HEK293 (cell line): ENCODE data around the gene ADH4.
"Not testable (repeated sequence)": the region's sequence is repeated elsewhere in the genome, so short reads cannot be mapped to it uniquely, and the experiment has no call there.

Source experiments
- CTCF ChIA-PET: fragments of 350-600 bp; formaldehyde crosslinking; extraction: SDS; loops from one replicate; lab custom pipeline; 2021; ENCODE audit warnings: antibody characterized with exemption; lab: Yijun Ruan, JAX
- POLR2A ChIA-PET: fragments of 300-600 bp; formaldehyde crosslinking; extraction: SDS; loops from one replicate; lab custom pipeline; 2020; ENCODE audit warnings: antibody characterized with exemption, inconsistent platforms; lab: Yijun Ruan, JAX
- H3K27ac ChIP-seq: fragments of 200-500 bp; sonication (Bioruptor generic); 2 replicates; pipeline ENCODE4 v1.5.1; 2014; ENCODE audit warnings: low read depth, low read length, control low read depth, inconsistent platforms; ENCODE audit errors: extremely low read depth
- H3K36me3 ChIP-seq, 2 experiments: fragments of 200-500 bp in 1 of 2; sonication (Bioruptor generic) in 1 of 2; 1 replicate in 1 of 2; 2 replicates in 1 of 2; pipeline ENCODE4 v1.5.1; 2014 to 2017; ENCODE audit warnings: inconsistent platforms in 2 of 2, low read length in 2 of 2; ENCODE audit not compliant: control insufficient read depth in 2 of 2, insufficient read depth in 1 of 2
- H3K4me1 ChIP-seq: fragments of 200-500 bp; sonication (Bioruptor generic); 2 replicates; pipeline ENCODE4 v1.5.1; 2014; ENCODE audit warnings: mild to moderate bottlenecking, low read length, inconsistent platforms; ENCODE audit not compliant: control insufficient read depth, insufficient read depth
- H3K4me3 ChIP-seq: 2 replicates; pipeline ENCODE4 v1.5.1; 2011; ENCODE audit warnings: low read depth, mild to moderate bottlenecking, control low read depth, low read length, moderate library complexity
- H3K9me3 ChIP-seq: fragments of 200-500 bp; sonication (Bioruptor generic); 2 replicates; pipeline ENCODE4 v1.5.1; 2014; ENCODE audit warnings: low read depth, low read length, inconsistent platforms; ENCODE audit not compliant: control insufficient read depth, insufficient read depth
- BCL11A ChIP-seq: fragments of 450-650 bp; formaldehyde crosslinking; IDR thresholded peaks from 2 replicates; pipeline ENCODE4 v1.5.1; 2016; ENCODE audit warnings: low read depth, missing biosample characterization, missing genetic modification characterization
- BCL11B ChIP-seq: fragments of 450-650 bp; formaldehyde crosslinking; IDR thresholded peaks from 2 replicates; pipeline ENCODE4 v1.5.1; 2016; ENCODE audit warnings: low read depth, missing biosample characterization, missing genetic modification characterization
- EGR2 ChIP-seq: fragments of 450-650 bp; formaldehyde crosslinking; IDR thresholded peaks from 2 replicates; pipeline ENCODE4 v1.5.1; 2016; ENCODE audit warnings: low read depth, missing biosample characterization, missing genetic modification characterization
- KLF1 ChIP-seq: fragments of 450-650 bp; formaldehyde crosslinking; IDR thresholded peaks from 2 replicates; pipeline ENCODE4 v1.5.1; 2016; ENCODE audit warnings: missing biosample characterization, missing genetic modification characterization
- SCRT2 ChIP-seq: fragments of 450-650 bp; formaldehyde crosslinking; IDR thresholded peaks from 2 replicates; pipeline ENCODE4 v1.5.1; 2016; ENCODE audit warnings: missing biosample characterization, missing genetic modification characterization
- ZBTB21 ChIP-seq: fragments of 450-650 bp; formaldehyde crosslinking; IDR thresholded peaks from 2 replicates; pipeline ENCODE4 v1.5.1; 2017; ENCODE audit warnings: missing biosample characterization, missing genetic modification characterization
- ZBTB48 ChIP-seq: fragments of 450-650 bp; formaldehyde crosslinking; IDR thresholded peaks from 2 replicates; pipeline ENCODE4 v1.5.1; 2016; ENCODE audit warnings: missing biosample characterization, missing genetic modification characterization
- ZEB2 ChIP-seq: fragments of 450-650 bp; formaldehyde crosslinking; IDR thresholded peaks from 2 replicates; pipeline ENCODE4 v1.5.1; 2016; ENCODE audit warnings: missing biosample characterization, missing genetic modification characterization
- ZNF114 ChIP-seq: fragments of 450-650 bp; formaldehyde crosslinking; IDR thresholded peaks from 2 replicates; pipeline ENCODE4 v1.5.0; 2017; ENCODE audit warnings: missing biosample characterization, missing genetic modification characterization
- ZNF121 ChIP-seq: fragments of 450-650 bp; formaldehyde crosslinking; IDR thresholded peaks from 2 replicates; pipeline ENCODE4 v1.5.1; 2016; ENCODE audit warnings: missing biosample characterization, missing genetic modification characterization
- ZNF266 ChIP-seq: fragments of 450-650 bp; formaldehyde crosslinking; IDR thresholded peaks from 2 replicates; pipeline ENCODE4 v1.5.1; 2016; ENCODE audit warnings: missing biosample characterization, missing genetic modification characterization, low read depth
- ZNF311 ChIP-seq: fragments of 450-650 bp; formaldehyde crosslinking; IDR thresholded peaks from 2 replicates; pipeline ENCODE4 v1.5.1; 2017; ENCODE audit warnings: missing biosample characterization, missing genetic modification characterization, borderline replicate concordance
- ZNF335 ChIP-seq: fragments of 450-650 bp; formaldehyde crosslinking; conservative IDR thresholded peaks from 2 replicates; pipeline ENCODE4 v1.5.1; 2016; ENCODE audit warnings: missing biosample characterization, missing genetic modification characterization
- ZNF596 ChIP-seq: fragments of 450-650 bp; IDR thresholded peaks from 2 replicates; pipeline ENCODE4 v1.5.0; 2018; ENCODE audit warnings: missing biosample characterization, mild to moderate bottlenecking, missing genetic modification characterization, moderate library complexity
- ZNF621 ChIP-seq: fragments of 450-650 bp; formaldehyde crosslinking; IDR thresholded peaks from 2 replicates; pipeline ENCODE4 v1.5.1; 2017; ENCODE audit warnings: missing biosample characterization, missing genetic modification characterization
- ZSCAN30 ChIP-seq: fragments of 450-650 bp; IDR thresholded peaks from 2 replicates; pipeline ENCODE4 v1.5.1; 2018; ENCODE audit warnings: missing biosample characterization, mild to moderate bottlenecking, missing genetic modification characterization, moderate library complexity
- ZXDB ChIP-seq: fragments of 450-650 bp; formaldehyde crosslinking; IDR thresholded peaks from 2 replicates; pipeline ENCODE4 v1.5.1; 2016; ENCODE audit warnings: missing biosample characterization, missing genetic modification characterization
- TF ChIP-seq, protein P1 (sequence below): fragments of 450-650 bp; formaldehyde crosslinking; IDR thresholded peaks from 2 replicates; pipeline ENCODE4 v1.5.1; 2016; ENCODE audit warnings: missing biosample characterization, missing genetic modification characterization
- TF ChIP-seq, protein P2 (sequence below): fragments of 450-650 bp; formaldehyde crosslinking; IDR thresholded peaks from 2 replicates; pipeline ENCODE4 v1.5.1; 2016; ENCODE audit warnings: missing biosample characterization, missing genetic modification characterization
- TF ChIP-seq, protein P3 (sequence below): fragments of 450-650 bp; formaldehyde crosslinking; IDR thresholded peaks from 2 replicates; pipeline ENCODE4 v1.5.1; 2016; ENCODE audit warnings: missing biosample characterization, missing genetic modification characterization
- TF ChIP-seq, protein P4 (sequence below): fragments of 450-650 bp; formaldehyde crosslinking; IDR thresholded peaks from 2 replicates; pipeline ENCODE4 v1.5.1; 2016; ENCODE audit warnings: missing biosample characterization, missing genetic modification characterization
- TF ChIP-seq, protein P5 (sequence below): IDR thresholded peaks from 2 replicates; pipeline ENCODE4 v1.6.1; 2011; ENCODE audit warnings: mild to moderate bottlenecking, low read depth, low read length, borderline replicate concordance

ADH4 gene

DNA sequence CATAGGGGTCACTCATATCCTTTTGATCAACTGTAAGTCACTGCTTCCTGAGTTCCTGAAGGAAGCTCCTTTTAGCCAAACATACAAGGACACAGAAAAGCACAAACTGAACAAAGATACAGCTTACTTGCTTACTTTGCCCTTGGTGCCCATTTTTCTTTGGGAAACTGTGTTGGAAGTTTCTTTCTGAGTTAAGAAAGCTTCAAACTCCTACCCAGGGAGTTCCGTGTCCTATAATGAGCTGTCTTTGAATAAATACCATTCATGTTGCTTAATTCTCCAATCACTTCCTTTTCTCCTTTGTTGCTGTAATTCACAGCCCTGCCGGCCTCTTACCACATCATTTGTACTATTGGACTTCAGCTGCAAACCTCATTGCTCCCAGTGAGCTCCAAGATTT is at the start of gene ADH4:
Gene ADH4, minus strand, starts transcription at position 228 of the 400 bp plus-strand sequence. Its CDS starts 75 bp downstream, at position 153.
- CTCF ChIA-PET = no interaction called here
- Histone ChIP-seq H3K36me3 (no peaks in the 10 kb centered on the region), H3K9me3 (no peaks in the 10 kb centered on the region), H3K27ac (no peak within 1 kb of the TSS), H3K4me1 (no peaks in the 10 kb centered on the region), H3K4me3 (no peak within 1 kb of the TSS)
- POLR2A ChIA-PET = no interaction called here
- no peak for TF ChIP-seq ZNF121
- no peak for TF ChIP-seq ZNF596 (tag by site-specific recombination)
- TF ChIP-seq BCL11A = no peak
- no peak for TF ChIP-seq ZNF266 (tag by site-specific recombination)
- no peak for TF ChIP-seq KLF1
- TF ChIP-seq, protein P1, sequence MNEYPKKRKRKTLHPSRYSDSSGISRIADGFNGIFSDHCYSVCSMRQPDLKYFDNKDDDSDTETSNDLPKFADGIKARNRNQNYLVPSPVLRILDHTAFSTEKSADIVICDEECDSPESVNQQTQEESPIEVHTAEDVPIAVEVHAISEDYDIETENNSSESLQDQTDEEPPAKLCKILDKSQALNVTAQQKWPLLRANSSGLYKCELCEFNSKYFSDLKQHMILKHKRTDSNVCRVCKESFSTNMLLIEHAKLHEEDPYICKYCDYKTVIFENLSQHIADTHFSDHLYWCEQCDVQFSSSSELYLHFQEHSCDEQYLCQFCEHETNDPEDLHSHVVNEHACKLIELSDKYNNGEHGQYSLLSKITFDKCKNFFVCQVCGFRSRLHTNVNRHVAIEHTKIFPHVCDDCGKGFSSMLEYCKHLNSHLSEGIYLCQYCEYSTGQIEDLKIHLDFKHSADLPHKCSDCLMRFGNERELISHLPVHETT (tag by site-specific recombination) = no peak
- no peak for TF ChIP-seq ZNF621 (tag by site-specific recombination)

DNA sequence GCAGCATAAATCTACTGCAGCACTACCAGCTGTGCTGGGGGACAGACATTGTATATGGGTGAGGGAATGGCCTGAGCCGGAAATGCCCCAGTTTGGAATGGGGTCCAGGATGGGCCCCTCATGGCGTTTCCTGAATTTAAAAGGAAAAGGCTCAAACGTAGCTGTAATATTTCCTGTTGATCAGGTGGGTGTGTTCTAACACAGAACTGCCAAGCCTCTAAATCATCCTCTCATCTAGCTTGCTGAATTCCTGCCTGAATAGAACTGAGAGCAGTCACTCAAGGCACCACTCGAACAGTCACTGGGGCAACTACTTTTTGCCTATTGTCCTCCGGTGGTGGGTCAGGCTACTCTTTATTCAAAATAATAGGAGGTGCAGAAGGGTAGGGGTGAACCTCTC is 46.2 kb upstream of the ADH4 start:
- H3K4me3 ChIP-seq = no peak overlapping the region
- H3K36me3 ChIP-seq = no peaks in the 10 kb centered on the region
- no peak for TF ChIP-seq ZNF311 (tag by site-specific recombination)
- TF ChIP-seq ZNF335 (tag by site-specific recombination) = no peak
- no peak for TF ChIP-seq ZBTB48 (tag by site-specific recombination)
- no peak for TF ChIP-seq ZBTB21
- no peak for TF ChIP-seq BCL11B (tag by site-specific recombination)
- TF ChIP-seq ZSCAN30 (tag by site-specific recombination) = no peak
- TF ChIP-seq, protein P2, sequence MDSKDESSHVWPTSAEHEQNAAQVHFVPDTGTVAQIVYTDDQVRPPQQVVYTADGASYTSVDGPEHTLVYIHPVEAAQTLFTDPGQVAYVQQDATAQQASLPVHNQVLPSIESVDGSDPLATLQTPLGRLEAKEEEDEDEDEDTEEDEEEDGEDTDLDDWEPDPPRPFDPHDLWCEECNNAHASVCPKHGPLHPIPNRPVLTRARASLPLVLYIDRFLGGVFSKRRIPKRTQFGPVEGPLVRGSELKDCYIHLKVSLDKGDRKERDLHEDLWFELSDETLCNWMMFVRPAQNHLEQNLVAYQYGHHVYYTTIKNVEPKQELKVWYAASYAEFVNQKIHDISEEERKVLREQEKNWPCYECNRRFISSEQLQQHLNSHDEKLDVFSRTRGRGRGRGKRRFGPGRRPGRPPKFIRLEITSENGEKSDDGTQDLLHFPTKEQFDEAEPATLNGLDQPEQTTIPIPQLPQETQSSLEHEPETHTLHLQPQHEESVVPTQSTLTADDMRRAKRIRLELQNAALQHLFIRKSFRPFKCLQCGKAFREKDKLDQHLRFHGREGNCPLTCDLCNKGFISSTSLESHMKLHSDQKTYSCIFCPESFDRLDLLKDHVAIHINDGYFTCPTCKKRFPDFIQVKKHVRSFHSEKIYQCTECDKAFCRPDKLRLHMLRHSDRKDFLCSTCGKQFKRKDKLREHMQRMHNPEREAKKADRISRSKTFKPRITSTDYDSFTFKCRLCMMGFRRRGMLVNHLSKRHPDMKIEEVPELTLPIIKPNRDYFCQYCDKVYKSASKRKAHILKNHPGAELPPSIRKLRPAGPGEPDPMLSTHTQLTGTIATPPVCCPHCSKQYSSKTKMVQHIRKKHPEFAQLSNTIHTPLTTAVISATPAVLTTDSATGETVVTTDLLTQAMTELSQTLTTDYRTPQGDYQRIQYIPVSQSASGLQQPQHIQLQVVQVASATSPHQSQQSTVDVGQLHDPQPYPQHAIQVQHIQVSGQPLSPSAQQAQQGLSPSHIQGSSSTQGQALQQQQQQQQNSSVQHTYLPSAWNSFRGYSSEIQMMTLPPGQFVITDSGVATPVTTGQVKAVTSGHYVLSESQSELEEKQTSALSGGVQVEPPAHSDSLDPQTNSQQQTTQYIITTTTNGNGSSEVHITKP = no peak
- TF ChIP-seq SCRT2 (tag by site-specific recombination) = no peak
- no peaks in the 10 kb centered on the region for H3K9me3 ChIP-seq
- ChIA-PET POLR2A (no interaction called here), CTCF (no interaction called here)
- H3K27ac ChIP-seq = no peak overlapping the region
- no peaks in the 10 kb centered on the region for H3K4me1 ChIP-seq

DNA sequence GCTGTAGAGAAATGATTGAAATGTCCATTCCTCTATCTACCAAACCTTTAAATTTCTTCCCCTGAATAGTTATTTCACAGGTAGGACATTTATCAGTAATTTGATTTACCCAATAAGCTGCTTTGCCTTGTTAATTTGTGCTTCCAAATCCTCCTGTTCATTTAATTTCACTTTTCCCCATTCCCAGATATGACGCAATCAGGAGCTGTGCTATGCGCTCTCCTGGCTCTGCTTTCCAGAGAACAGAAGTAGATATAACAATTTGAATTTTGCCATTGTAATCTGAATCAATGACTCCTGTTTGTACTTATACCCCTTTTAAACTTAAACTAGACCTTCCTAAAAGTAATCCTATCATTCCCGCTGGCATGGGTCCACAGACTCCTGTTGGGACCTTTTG is 45.8 kb upstream of the ADH4 start:
- POLR2A ChIA-PET, H3K4me3 ChIP-seq, H3K9me3 ChIP-seq, H3K27ac ChIP-seq, H3K36me3 ChIP-seq, CTCF ChIA-PET, H3K4me1 ChIP-seq: not testable (repeated sequence)

DNA sequence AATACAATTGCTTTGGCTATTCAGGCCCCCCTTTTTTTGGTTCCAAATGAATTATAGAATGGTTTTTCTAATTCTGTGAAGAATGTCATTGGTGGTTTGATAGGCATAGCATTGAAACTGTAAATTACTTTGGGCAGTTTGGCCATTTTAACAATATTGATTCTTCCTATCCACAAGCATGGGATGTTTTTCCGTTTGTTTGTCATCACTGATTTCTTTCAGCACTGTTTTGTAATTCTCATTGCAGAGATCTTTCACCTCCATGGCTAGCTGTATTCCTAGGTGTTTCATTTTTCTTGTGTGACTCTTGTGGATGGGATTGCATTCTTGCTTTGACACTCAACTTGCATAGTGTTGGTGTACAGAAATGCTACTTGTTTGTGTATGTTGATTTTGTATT is 41.9 kb upstream of the ADH4 start:
- Histone ChIP-seq H3K27ac (no peak overlapping the region), H3K4me3 (no peak overlapping the region), H3K36me3 (no peaks in the 10 kb centered on the region), H3K9me3 (no peaks in the 10 kb centered on the region), H3K4me1 (no peaks in the 10 kb centered on the region)
- POLR2A ChIA-PET = no interaction called here
- CTCF ChIA-PET = no interaction called here
- TF ChIP-seq, protein P3, sequence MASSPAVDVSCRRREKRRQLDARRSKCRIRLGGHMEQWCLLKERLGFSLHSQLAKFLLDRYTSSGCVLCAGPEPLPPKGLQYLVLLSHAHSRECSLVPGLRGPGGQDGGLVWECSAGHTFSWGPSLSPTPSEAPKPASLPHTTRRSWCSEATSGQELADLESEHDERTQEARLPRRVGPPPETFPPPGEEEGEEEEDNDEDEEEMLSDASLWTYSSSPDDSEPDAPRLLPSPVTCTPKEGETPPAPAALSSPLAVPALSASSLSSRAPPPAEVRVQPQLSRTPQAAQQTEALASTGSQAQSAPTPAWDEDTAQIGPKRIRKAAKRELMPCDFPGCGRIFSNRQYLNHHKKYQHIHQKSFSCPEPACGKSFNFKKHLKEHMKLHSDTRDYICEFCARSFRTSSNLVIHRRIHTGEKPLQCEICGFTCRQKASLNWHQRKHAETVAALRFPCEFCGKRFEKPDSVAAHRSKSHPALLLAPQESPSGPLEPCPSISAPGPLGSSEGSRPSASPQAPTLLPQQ (tag by site-specific recombination) = no peak
- TF ChIP-seq ZXDB (tag by site-specific recombination) = no peak
- TF ChIP-seq, protein P4, sequence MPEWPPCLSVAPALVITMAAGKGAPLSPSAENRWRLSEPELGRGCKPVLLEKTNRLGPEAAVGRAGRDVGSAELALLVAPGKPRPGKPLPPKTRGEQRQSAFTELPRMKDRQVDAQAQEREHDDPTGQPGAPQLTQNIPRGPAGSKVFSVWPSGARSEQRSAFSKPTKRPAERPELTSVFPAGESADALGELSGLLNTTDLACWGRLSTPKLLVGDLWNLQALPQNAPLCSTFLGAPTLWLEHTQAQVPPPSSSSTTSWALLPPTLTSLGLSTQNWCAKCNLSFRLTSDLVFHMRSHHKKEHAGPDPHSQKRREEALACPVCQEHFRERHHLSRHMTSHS (tag by site-specific recombination) = no peak
- no peak for TF ChIP-seq ZNF114
- TF ChIP-seq, protein P5, sequence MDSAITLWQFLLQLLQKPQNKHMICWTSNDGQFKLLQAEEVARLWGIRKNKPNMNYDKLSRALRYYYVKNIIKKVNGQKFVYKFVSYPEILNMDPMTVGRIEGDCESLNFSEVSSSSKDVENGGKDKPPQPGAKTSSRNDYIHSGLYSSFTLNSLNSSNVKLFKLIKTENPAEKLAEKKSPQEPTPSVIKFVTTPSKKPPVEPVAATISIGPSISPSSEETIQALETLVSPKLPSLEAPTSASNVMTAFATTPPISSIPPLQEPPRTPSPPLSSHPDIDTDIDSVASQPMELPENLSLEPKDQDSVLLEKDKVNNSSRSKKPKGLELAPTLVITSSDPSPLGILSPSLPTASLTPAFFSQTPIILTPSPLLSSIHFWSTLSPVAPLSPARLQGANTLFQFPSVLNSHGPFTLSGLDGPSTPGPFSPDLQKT = no peak
- no peak for TF ChIP-seq EGR2 (tag by site-specific recombination)
- TF ChIP-seq ZEB2 = no peak
